ENCODE results near the gene KRTAP6-2. TPM values are rescaled to one million over a fixed set of nuclear protein-coding genes. Genes with fewer than 3 reads are reported as not detected.

KRTAP6-2 gene
- total RNA-seq, 4 donors from 2014 or later, result not detected

- in situ Hi-C loops (cut with MboI; ENCODE audit: low pct_ligation_motif_present in 1 of 4, low pct_unique_long_range_greater_than_20kb in 1 of 4, low sequenced_read_pairs in 3 of 4) (no loop called here), intact Hi-C loops (cut with DNase I; ENCODE audit: low total_unique reads) (no loop called here)
- peaks cover 0 to 9% of the 10 kb centered on the region in 2 donors for H3K9me3 ChIP-seq
- TF ChIP-seq POLR2AphosphoS5 (IDR thresholded peaks at IDR 0.05), result no peak
- no peak for TF ChIP-seq CTCF (IDR thresholded peaks at IDR 0.05)
- no peak for TF ChIP-seq EP300 (IDR thresholded peaks at IDR 0.05; ENCODE audit: low read depth)
- no peak for TF ChIP-seq POLR2A (IDR thresholded peaks at IDR 0.05)
- H3K27me3 ChIP-seq, result no peaks in the 10 kb centered on the region
- H3K27ac ChIP-seq, result no peak overlapping the region
- WGBS, 2 donors (ENCODE audit: low coverage in 1 of 2), result 38 to 60% methylated on average over 1 of the region's 1 CpG
- H3K4me3 ChIP-seq, result no peak overlapping the region
- no peaks in the 10 kb centered on the region for H3K36me3 ChIP-seq
- DNase-seq, result no peak
- H3K4me1 ChIP-seq, result no peaks in the 10 kb centered on the region
Measured at GRCh38 chr21:30629200-30629599, 30.5 kb upstream of the KRTAP6-2 start.

GRCh38 chr21:30628109-30628508 is 29.4 kb upstream of the KRTAP6-2 start:
- in situ Hi-C loops (cut with MboI; ENCODE audit: low pct_ligation_motif_present in 1 of 4, low pct_unique_long_range_greater_than_20kb in 1 of 4, low sequenced_read_pairs in 3 of 4) (no loop called here), intact Hi-C loops (cut with DNase I; ENCODE audit: low total_unique reads) (no loop called here)
- no peak for TF ChIP-seq POLR2A (IDR thresholded peaks at IDR 0.05)
- TF ChIP-seq POLR2AphosphoS5 (IDR thresholded peaks at IDR 0.05), result no peak
- TF ChIP-seq CTCF (IDR thresholded peaks at IDR 0.05), result no peak
- TF ChIP-seq EP300 (IDR thresholded peaks at IDR 0.05; ENCODE audit: low read depth), result no peak
- no peak overlapping the region for H3K27ac ChIP-seq
- no peaks in the 10 kb centered on the region for H3K27me3 ChIP-seq
- H3K9me3 ChIP-seq, result peaks cover 0 to 9% of the 10 kb centered on the region in 2 donors
- H3K4me1 ChIP-seq, result no peaks in the 10 kb centered on the region
- DNase-seq, result no peak
- H3K36me3 ChIP-seq, result no peaks in the 10 kb centered on the region
- no peak overlapping the region for H3K4me3 ChIP-seq
- 75 to 83% methylated on average over 4 of the region's 4 CpGs for WGBS, 2 donors (ENCODE audit: low coverage in 1 of 2)

GRCh38 chr21:30625449-30626165 is 26.9 kb upstream of the KRTAP6-2 start:
- no peak for DNase-seq
- intact Hi-C loops (cut with DNase I; ENCODE audit: low total_unique reads) (no loop called here), in situ Hi-C loops (cut with MboI; ENCODE audit: low pct_ligation_motif_present in 1 of 4, low pct_unique_long_range_greater_than_20kb in 1 of 4, low sequenced_read_pairs in 3 of 4) (no loop called here)
- H3K27me3 ChIP-seq, result no peaks in the 10 kb centered on the region
- peaks cover 0 to 9% of the 10 kb centered on the region in 2 donors for H3K9me3 ChIP-seq
- H3K36me3 ChIP-seq, result no peaks in the 10 kb centered on the region
- no peak for TF ChIP-seq POLR2A (IDR thresholded peaks at IDR 0.05)
- no peak for TF ChIP-seq POLR2AphosphoS5 (IDR thresholded peaks at IDR 0.05)
- no peak overlapping the region for H3K4me3 ChIP-seq
- WGBS, 2 donors (ENCODE audit: low coverage in 1 of 2), result 20 to 81% methylated on average over 1 to 4 of the region's 4 CpGs
- no peaks in the 10 kb centered on the region for H3K4me1 ChIP-seq
- H3K27ac ChIP-seq, result no peak overlapping the region

- 80 to 94% methylated on average over 1 to 3 of the region's 3 CpGs for WGBS, 2 donors (ENCODE audit: low coverage in 1 of 2)
Measured at GRCh38 chr21:30623362-30623761, 24.7 kb upstream of the KRTAP6-2 start.

More at GRCh38 chr21:30623362-30623761, 24.7 kb upstream of the KRTAP6-2 start:
- TF ChIP-seq CTCF (IDR thresholded peaks at IDR 0.05) (no peak), EP300 (IDR thresholded peaks at IDR 0.05; ENCODE audit: low read depth) (no peak), POLR2A (IDR thresholded peaks at IDR 0.05) (no peak), POLR2AphosphoS5 (IDR thresholded peaks at IDR 0.05) (no peak)
- Histone ChIP-seq H3K27ac (no peak overlapping the region), H3K4me3 (no peak overlapping the region), H3K4me1 (no peaks in the 10 kb centered on the region), H3K9me3 (peaks cover 0 to 9% of the 10 kb centered on the region in 2 donors), H3K36me3 (no peaks in the 10 kb centered on the region), H3K27me3 (no peaks in the 10 kb centered on the region)
- DNase-seq, result no peak
- intact Hi-C loops (cut with DNase I; ENCODE audit: low total_unique reads), result no loop called here
- in situ Hi-C loops (cut with MboI; ENCODE audit: low pct_ligation_motif_present in 1 of 4, low pct_unique_long_range_greater_than_20kb in 1 of 4, low sequenced_read_pairs in 3 of 4), result no loop called here
